GDM1 (cell line): ENCODE measurements around the gene FOXJ3.

Experiments used
- DNase-seq: peaks from one replicate; lab custom pipeline; 2025; lab: John Stamatoyannopoulos, UW

The FOXJ3 gene

DNA sequence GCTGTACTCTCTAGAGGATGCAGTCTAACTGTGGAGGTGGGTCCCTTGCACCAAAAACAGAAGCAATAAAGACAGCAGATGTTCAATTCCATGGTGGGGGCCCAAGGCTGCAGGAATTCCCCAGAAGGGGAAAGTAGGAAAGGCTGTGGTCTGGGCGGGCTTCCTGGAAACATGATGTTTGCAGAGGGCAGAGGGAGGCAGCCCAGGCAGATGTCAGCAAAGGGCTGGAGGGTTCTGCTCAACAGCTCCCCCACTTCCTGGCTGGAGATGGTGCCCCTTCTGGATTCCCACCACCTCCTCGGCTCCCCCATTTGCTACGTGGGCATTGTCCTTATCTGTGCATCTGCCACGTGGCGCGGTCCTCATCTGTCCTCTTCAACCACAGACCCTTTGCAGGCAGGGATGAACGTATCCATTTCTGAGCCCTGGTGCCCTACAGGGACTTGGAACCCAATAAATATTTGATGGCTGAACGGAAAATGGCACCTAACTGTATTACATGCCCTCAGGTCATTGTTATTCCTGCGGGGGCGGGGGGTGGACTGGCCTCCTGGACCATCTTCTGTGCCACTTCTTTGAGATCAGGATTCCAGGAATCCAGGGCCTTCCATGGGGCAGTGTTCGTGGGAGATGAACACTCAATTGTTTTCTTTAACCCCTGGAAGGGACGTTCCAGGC lies 190.2 kb downstream of the FOXJ3 start:
- DNase-seq, result no peak

DNA sequence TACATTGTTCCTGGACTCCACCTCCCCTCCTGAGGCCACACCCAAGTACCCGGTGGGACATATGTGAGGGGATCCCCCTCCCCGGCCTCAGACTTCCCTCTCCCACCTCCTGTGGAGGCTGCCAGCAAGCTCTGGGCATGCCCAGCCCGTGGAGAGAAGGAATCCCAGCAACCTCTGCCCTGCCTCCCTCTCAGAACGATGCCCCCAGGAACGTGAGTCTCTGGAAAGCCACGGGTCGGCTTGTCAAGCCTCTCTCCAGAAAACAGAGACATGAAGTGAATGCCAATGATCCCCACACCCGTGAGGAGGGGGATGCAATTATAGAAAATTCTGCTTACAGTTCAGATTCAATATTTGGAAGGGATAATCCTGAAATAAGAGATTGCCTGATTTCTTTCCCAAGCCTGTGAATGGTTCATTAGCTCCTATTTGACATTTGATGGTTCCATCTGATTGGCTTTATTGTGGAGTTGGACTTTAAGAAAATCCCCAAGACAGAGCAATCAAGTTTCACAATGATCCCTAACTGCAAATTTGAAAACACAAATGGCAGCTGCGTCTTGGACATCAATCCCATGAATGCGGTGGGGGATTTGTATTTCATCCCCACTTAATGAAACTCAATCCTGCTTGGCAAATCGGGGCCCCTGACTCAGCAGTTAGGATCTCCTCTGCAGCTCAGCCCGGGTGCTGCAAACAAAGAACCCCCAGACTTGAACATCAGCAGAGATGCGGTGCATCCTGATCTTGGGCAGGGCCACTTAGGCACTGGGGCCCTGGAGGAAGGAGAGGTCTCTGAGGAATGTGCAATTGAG lies 190.9 kb downstream of the FOXJ3 start:
- no peak for DNase-seq

DNA sequence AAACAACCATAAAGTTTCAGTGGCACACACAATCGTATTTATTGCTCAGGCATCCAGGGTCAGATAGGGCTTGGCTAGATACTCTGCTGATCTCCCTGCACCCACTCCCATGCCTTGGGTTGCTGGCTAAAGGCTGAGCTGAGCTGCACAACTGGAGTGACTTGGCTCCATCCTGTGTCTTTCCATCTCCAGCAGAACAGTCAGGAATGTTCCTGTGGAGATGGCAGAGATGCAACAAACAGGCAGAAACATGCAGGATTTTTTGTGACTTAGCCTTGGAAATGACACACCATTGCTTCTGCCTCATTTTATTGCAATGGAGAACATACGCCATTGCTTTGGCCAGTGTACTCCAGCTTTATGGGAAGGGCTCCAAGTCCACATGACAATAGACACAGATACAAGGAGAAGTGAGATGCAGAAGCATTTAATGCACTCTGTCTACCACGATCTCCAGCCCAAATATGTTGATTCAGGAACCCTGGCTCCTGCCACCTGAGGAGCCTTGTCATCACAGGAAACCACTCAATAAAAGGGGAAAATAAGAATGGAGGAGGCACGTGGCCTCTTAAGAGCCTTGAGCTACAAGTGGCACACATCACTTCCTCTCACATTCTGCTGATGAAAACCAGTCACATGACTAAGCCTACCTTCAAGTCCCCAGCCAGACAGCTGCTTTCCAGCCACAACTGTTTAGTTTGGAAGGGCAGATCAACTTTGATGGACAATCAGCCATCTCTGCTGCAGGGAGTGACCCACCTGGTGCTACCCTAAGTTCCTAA lies 191.9 kb downstream of the FOXJ3 start:
- DNase-seq, result peak; percentile 33

DNA sequence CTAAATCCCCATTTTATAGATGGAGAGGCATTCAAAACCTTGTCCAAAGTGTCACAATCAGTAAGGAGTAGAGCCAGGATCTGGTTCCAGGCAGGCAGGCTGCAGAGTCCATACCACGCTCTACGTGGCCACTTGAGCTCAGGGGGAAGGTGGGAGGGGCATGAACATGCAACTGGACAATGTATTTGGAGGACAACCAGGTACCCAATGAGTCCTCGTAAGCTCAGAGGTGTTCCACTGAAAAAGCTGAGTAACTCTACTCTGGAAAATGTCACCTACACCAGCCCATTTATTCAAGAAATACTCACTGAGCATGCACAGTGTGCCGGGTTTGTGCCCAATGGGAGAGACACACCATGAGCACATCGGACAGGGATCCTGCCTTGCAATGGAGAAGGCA lies 193.1 kb downstream of the FOXJ3 start:
- DNase-seq, result no peak

DNA sequence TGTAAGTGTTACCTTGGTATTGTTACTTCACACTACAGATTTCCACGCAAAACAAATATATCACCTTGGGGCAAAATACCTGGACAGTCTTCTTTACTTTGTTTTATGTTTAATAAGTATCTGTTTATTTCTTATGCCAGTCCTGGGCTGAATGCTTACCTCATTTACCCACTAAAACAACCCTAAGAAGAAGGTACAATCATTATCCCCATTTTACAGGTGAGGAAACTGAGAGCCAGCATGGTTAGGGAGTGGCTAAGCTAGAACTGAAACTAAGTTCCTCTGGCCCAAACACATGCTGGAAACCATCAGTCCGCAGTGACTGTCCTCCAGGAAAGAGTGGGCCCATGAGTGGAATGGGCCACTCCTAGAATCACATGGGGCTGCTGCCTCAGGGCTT lies 194.8 kb downstream of the FOXJ3 start:
- no peak for DNase-seq

DNA sequence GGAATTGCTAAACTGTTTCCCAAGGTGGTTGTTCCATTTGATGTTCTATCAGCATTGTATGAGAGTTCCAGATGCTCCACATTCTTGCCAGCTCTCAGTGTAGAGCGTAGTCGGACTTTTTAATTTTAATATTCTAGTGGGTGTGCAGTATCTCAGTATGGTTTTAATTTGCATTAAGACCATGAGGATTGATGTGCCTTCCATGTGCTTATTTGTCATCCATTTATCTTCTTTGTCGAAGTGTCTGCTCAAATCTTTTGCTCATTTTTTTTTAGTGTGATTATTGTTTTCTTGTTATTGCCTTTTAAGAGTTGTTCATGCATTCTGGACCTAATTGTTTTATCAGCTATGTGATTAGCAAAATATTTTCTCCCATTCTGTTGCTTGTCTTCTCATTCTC lies 195.6 kb downstream of the FOXJ3 start:
- DNase-seq, result no peak

DNA sequence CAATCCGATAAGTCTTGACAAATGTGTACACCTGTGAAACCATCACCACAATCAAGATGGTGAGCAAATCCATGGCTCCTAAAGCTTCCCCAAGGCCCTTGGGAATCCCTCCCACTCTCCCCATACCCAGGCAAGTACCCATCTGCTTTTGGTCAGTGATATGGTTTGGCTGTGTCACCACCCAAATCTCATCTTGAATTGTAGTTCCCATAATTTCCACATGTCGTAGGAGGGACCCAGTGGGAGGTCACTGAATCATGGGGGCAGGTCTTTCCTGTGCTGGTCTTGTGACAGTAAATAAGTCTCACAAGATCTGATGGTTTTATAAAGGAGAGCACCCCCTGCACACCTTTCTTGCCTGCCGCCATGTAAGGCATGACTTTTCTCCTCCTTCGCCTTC lies 196.4 kb downstream of the FOXJ3 start:
- no peak for DNase-seq

DNA sequence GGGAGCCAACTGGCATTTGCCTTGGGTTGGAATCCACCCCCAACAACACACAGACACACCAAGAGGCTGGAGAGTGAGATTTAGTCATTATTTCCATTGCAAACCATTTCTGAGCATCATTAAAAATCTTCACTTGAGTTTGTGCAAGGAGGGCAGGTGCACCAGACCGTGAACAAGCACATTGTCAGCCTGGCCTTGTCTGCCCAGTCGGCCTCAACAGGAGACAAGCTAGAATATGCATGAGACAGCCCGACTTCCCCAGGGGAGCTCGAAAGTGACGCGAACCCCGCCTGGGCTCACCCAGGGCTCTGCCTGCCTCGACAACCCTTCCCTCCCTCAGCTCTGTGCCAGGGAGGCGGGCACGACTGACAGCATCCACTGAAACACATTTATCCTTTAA lies 197.3 kb downstream of the FOXJ3 start:
- DNase-seq, result no peak

DNA sequence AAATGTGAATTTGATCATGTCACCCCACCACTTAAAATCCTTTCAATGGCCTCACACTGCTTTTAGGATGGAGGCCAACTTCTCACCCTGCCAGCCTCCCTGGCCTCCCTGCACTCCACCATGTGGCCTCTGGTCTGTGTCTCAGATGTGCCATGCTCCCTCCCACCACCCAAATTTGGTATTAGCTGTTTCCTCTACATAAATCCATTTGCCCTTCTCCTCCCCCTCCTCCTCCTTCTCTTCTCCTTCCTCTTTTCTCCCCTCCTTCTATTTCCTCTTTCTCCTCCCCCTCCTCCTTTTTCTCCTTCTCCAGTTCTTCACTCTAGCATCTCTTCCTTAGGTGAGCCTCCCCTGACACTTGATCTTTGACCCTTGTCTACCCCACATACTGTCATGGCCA lies 198.6 kb downstream of the FOXJ3 start:
- peak; percentile 33 for DNase-seq

DNA sequence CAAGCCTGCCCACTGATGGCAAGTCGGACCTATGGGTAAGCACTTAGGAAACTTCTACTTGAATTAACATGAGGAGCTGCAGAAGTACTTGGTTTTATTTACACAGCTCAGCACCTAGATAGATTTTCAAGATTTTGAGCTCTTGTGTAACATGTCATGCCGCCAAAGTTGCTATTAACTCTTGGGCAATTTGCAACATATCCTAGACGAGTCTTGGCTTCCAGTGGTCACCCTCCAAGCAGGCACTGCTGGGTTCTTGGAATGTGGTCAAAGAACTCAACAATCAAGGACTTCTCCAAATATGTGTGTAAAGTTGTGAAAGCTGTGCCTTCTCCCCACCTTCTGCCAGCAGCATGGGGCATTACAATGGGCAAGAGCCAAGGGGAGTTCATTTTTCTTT lies 199.6 kb downstream of the FOXJ3 start:
- no peak for DNase-seq

DNA sequence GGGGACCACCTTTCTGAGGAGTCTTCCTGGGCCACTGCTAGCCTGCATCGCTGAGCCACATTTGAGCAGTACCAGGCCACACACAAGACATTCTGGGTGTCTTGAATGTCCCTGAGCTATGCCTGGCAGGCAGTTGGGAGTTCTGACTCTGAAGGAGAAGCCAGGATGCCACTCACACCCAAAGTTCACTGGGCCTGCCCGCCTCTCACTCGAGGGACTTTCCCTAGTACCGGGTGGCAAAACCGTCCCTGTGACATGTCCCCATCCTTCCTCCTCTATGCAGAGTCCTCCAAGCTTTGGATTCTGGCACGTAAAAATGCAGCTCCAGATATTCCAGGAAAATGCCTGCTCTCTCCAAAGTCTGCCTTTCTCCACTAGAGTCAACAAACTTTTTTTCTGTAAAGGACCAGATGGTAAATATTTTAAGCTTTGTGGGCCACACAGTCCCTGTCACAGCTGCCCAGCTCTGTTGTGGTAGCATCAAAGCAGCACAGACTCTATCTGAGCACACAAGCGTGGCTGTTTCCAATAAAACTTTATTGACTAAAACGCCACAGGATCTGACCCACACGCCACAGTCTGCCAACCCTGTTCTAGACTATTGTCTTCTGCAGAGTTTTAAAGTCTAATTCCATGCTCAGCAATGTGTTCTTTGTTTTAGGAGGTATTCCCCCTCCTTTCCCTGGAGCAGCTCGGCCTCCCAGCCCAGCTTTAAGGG lies 201.1 kb downstream of the FOXJ3 start:
- DNase-seq, result no peak

DNA sequence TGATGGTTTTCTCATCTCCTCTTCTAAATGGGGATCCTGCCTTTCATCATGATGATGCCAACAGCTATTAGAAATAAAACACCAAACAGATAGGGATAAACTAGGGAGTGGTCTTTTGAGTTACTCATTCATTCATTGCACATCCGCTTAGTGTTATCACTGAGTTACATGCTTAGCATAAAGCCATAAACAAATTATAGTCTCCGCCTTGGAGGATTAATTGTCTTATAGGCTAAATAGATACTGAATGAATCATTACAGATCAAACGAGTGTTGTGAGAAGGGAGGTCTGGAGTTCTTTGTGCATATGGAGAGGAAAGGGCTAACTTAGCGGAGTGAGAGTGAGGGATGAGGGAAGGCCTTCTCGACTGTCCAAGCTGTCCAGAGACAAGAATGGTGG lies 201.6 kb downstream of the FOXJ3 start:
- no peak for DNase-seq

DNA sequence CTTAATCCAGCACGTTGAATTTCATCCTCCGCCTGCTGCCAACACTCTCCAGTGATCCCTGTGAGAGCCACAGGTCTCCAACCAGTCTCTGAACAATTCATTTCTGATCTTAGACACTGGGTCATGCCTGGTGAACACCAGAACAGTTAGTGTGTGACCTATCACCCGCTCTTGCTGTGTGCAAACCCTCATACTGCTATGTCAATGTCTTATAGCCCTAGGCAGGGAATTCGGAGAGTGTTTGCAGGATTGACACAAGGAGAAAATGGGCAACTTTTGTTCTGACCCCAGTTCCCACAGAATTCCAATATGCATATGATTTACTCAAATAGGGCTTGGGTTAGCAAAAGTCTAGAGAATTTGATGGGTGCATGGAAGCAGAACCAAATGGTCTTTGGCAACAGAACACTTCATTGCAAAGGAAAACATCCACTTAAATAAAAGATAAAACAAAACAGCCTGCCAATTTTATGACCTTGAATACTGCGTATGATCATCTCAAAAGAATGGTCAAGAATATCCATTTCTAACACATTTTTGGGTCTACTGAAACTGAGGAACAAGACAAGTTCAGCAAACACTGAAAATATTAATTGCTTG lies 204.9 kb downstream of the FOXJ3 start:
- DNase-seq, result no peak

DNA sequence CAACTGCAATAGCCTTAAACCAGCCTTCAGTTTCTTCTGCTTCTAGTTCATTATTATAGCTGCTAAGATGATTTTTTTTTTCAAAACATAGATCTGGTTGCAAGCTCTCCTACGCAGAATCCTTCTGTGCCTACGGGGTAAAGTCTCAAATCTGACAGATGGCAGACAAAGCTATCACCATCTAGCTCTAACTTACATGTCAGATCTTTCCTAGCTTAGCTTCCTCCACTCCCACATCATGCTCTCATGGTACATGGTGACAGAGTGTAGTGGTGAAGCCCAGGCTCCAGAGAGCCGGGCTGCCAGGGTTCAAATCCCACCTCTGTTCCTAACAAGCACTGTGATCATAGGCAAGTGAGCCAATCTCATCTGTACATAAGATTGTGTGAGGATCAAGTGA lies 206.1 kb downstream of the FOXJ3 start:
- DNase-seq, result no peak

DNA sequence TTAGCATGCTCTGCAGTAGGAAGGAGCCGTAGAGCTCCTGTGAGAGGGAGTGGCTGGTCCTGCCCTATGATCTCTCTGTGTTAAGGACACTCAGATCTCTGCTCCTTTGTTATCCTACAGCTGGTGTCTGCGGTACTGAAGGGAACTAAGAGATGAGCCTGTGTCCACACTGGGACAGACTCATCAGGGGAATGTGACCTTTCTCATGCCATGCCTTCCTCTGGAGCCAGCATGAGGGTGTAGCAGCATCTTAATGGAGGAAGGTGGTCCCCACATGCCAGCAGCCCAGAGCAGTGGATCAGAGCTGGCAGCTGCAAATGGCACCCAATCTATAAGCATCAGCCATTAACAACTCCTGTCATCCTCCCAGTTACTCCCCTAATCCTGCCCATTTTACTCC lies 206.5 kb downstream of the FOXJ3 start:
- no peak for DNase-seq

DNA sequence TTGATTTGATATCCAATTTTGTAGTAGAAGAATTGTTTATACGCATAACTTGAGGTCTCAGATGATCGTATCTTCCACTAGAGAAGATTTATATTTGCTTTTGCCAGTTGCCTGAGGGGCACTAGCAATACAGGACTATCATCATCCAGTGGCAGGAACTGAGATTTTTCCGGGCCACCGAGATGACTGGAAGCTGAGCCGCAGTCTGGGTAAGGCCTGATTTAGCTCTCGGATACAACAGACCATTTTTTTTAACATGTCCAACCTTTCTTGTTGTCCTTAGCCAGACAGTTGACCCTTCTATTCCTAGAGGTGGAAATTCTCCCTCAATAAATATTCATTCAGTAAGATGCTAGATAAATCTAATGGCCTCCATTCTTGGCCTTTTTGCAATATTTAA lies 207.3 kb downstream of the FOXJ3 start:
- no peak for DNase-seq
